Measurements from ENCODE around the gene TDRKH.
"Not testable (repeated sequence)": the region's sequence is repeated elsewhere in the genome, so short reads cannot be mapped to it uniquely, and the experiment has no call there.

TDRKH gene

GRCh38 chr1:151798571-151798970 lies 8.3 kb upstream of the TDRKH start:
- Histone ChIP-seq H3K27me3 (no peaks in the 10 kb centered on the region), H3K4me1 (peaks cover 25% of the 10 kb centered on the region), H3K4me3 (ENCODE audit: low read depth, low read length) (no peak overlapping the region), H3K9me3 (no peaks in the 10 kb centered on the region), H3K36me3 (no peaks in the 10 kb centered on the region)
- no peak for DNase-seq
- TF ChIP-seq CTCF (IDR thresholded peaks at IDR 0.05; ENCODE audit: low read depth, low read length): no peak

- DNase-seq: peak; percentile 61
These were observed 796 bp upstream of the TDRKH start for GRCh38 chr1:151790940-151791651.

GRCh38 chr1:151787689-151788088 lies 2.6 kb downstream of the TDRKH start:
- no peak overlapping the region for H3K4me3 ChIP-seq (ENCODE audit: low read depth, low read length)
- TF ChIP-seq CTCF (IDR thresholded peaks at IDR 0.05; ENCODE audit: low read depth, low read length): no peak
- H3K9me3 ChIP-seq: no peaks in the 10 kb centered on the region
- no peak for DNase-seq
- H3K36me3 ChIP-seq: no peaks in the 10 kb centered on the region
- no peaks in the 10 kb centered on the region for H3K27me3 ChIP-seq
- no peaks in the 10 kb centered on the region for H3K4me1 ChIP-seq

More at GRCh38 chr1:151790940-151791651, 796 bp upstream of the TDRKH start:
- no peaks in the 10 kb centered on the region for H3K4me1 ChIP-seq
- H3K36me3 ChIP-seq: no peaks in the 10 kb centered on the region
- H3K4me3 ChIP-seq (ENCODE audit: low read depth, low read length): peak overlapping the region; percentile 91
- no peak for TF ChIP-seq CTCF (IDR thresholded peaks at IDR 0.05; ENCODE audit: low read depth, low read length)
- no peaks in the 10 kb centered on the region for H3K27me3 ChIP-seq
- no peaks in the 10 kb centered on the region for H3K9me3 ChIP-seq

- Histone ChIP-seq H3K4me3 (ENCODE audit: low read depth, low read length) (no peak overlapping the region), H3K4me1 (no peaks in the 10 kb centered on the region), H3K27me3 (no peaks in the 10 kb centered on the region), H3K36me3 (no peaks in the 10 kb centered on the region), H3K9me3 (no peaks in the 10 kb centered on the region)
- DNase-seq: no peak
- no peak for TF ChIP-seq CTCF (IDR thresholded peaks at IDR 0.05; ENCODE audit: low read depth, low read length)
These were observed 6.5 kb downstream of the TDRKH start for GRCh38 chr1:151783796-151784195.

- DNase-seq: no peak
- TF ChIP-seq CTCF (IDR thresholded peaks at IDR 0.05; ENCODE audit: low read depth, low read length): no peak
- Histone ChIP-seq H3K27me3 (no peaks in the 10 kb centered on the region), H3K9me3 (no peaks in the 10 kb centered on the region), H3K4me3 (ENCODE audit: low read depth, low read length) (no peak overlapping the region), H3K36me3 (0 out of 2 replicates have a peak, but pooled peaks cover 2% of the 10 kb centered on the region), H3K4me1 (no peaks in the 10 kb centered on the region)
These were observed 7.6 kb downstream of the TDRKH start for GRCh38 chr1:151782741-151783140.

- not testable (repeated sequence) for DNase-seq; H3K27me3 ChIP-seq; H3K9me3 ChIP-seq; H3K36me3 ChIP-seq; H3K4me1 ChIP-seq; H3K4me3 ChIP-seq (ENCODE audit: low read depth, low read length)
These were observed 8.3 kb downstream of the TDRKH start for GRCh38 chr1:151782026-151782425.

- H3K4me1 ChIP-seq; H3K27me3 ChIP-seq; H3K36me3 ChIP-seq; DNase-seq; H3K4me3 ChIP-seq (ENCODE audit: low read depth, low read length); H3K9me3 ChIP-seq: not testable (repeated sequence)
These were observed 9.6 kb downstream of the TDRKH start for GRCh38 chr1:151780736-151781135.

Measured in BE2C (cell line).